ENCODE measurements around the gene POLD4. TPM values are rescaled to one million over a fixed set of nuclear protein-coding genes. Genes with fewer than 3 reads are reported as not detected.

Gene POLD4
- total RNA-seq, 6 donors from 2014 or later, result 55.5 to 173 (median 106) TPM

GRCh38 chr11:67347964-67348749 lies 5.2 kb downstream of the POLD4 start:
- no peak overlapping the region for H3K27ac ChIP-seq
- H3K27me3 ChIP-seq, result no peaks in the 10 kb centered on the region
- no peak overlapping the region for H3K4me3 ChIP-seq
- H3K9me3 ChIP-seq, result no peaks in the 10 kb centered on the region
- no peaks in the 10 kb centered on the region for H3K36me3 ChIP-seq
- ATAC-seq (ENCODE audit: low FRiP score in 2 of 2) (no peak), DNase-seq (no peak)
- TF ChIP-seq CTCF (IDR thresholded peaks at IDR 0.05) (no peak), POLR2A (IDR thresholded peaks at IDR 0.05) (no peak), EP300 (IDR thresholded peaks at IDR 0.05) (no peak), POLR2AphosphoS5 (IDR thresholded peaks at IDR 0.05) (no peak)
- peaks cover 23 to 45% (median 34%) of the 10 kb centered on the region in 4 donors for H3K4me1 ChIP-seq
- WGBS, 2 donors, result 75% methylated on average over 11 of the region's 11 CpGs

- 64 to 66% methylated on average over 7 of the region's 7 CpGs for WGBS, 2 donors
- no peaks in the 10 kb centered on the region for H3K27me3 ChIP-seq
- DNase-seq, result peak in 1 of 2 donors; percentile 62
- peaks cover 9 to 27% (median 17%) of the 10 kb centered on the region in 4 donors for H3K4me1 ChIP-seq
- no peak overlapping the region for H3K4me3 ChIP-seq
- H3K27ac ChIP-seq, result peak overlapping the region; percentile 13 to 36 (median 22)
- H3K9me3 ChIP-seq, result no peaks in the 10 kb centered on the region
- ATAC-seq (ENCODE audit: low FRiP score in 2 of 2), result peak; percentile 59 to 89
- no peaks in the 10 kb centered on the region for H3K36me3 ChIP-seq
- TF ChIP-seq CTCF (IDR thresholded peaks at IDR 0.05) (peak; percentile 43 to 76 (median 68)), EP300 (IDR thresholded peaks at IDR 0.05) (peak in 2 of 4 donors; percentile 44 to 57), POLR2AphosphoS5 (IDR thresholded peaks at IDR 0.05) (no peak)
Observed at GRCh38 chr11:67345920-67346819, 7.2 kb downstream of the POLD4 start.

GRCh38 chr11:67345247-67345919 lies 8.0 kb downstream of the POLD4 start:
- Histone ChIP-seq H3K27me3 (no peaks in the 10 kb centered on the region), H3K4me1 (peaks cover 4 to 22% (median 11%) of the 10 kb centered on the region in 4 donors), H3K4me3 (no peak overlapping the region), H3K36me3 (no peaks in the 10 kb centered on the region), H3K9me3 (no peaks in the 10 kb centered on the region), H3K27ac (peak overlapping the region in 3 of 4 donors; percentile 21 to 24 (median 23))
- DNase-seq (no peak), ATAC-seq (ENCODE audit: low FRiP score in 2 of 2) (peak; percentile 16 to 21)
- 74 to 77% methylated on average over 8 of the region's 8 CpGs for WGBS, 2 donors
- TF ChIP-seq POLR2A (IDR thresholded peaks at IDR 0.05) (no peak), POLR2AphosphoS5 (IDR thresholded peaks at IDR 0.05) (no peak), CTCF (IDR thresholded peaks at IDR 0.05) (no peak), EP300 (IDR thresholded peaks at IDR 0.05) (no peak)

GRCh38 chr11:67344264-67344663 lies 9.1 kb downstream of the POLD4 start:
- no peak for ATAC-seq (ENCODE audit: low FRiP score in 2 of 2)
- Histone ChIP-seq H3K9me3 (no peaks in the 10 kb centered on the region), H3K27me3 (no peaks in the 10 kb centered on the region), H3K36me3 (no peaks in the 10 kb centered on the region), H3K27ac (no peak overlapping the region), H3K4me1 (peaks cover 4 to 22% (median 11%) of the 10 kb centered on the region in 4 donors), H3K4me3 (no peak overlapping the region)
- no peak for DNase-seq
- TF ChIP-seq CTCF (IDR thresholded peaks at IDR 0.05) (no peak), EP300 (IDR thresholded peaks at IDR 0.05) (no peak), POLR2AphosphoS5 (IDR thresholded peaks at IDR 0.05) (no peak), POLR2A (IDR thresholded peaks at IDR 0.05) (no peak)
- WGBS, 2 donors, result 72 to 90% methylated on average over 3 to 4 of the region's 4 CpGs

All from upper lobe of left lung (tissue), 6 donors.